Right lobe of liver (tissue), 4 donors: Measurements from ENCODE around the gene DOCK1.

Source experiments
- POLR2A ChIP-seq: fragments of 450-650 bp; IDR thresholded peaks from one replicate; pipeline ENCODE4 v1.6.1; 2017; ENCODE audit warnings: antibody characterized with exemption, mild to moderate bottlenecking
- TF ChIP-seq, protein P1 (sequence below), 4 donors: fragments of 200-600 bp in 3 of 4; fragments of 450-650 bp in 1 of 4; IDR thresholded peaks; one replicate each; pipeline versions ENCODE4 v1.5.1 to v1.8.0; 2016 to 2022; ENCODE audit warnings: antibody characterized with exemption in 4 of 4, mild to moderate bottlenecking in 2 of 4
- donor health status: DM: no; HTN: no; CAD: no.
- donor health status: DM: no; HTN: no; CAD: no.
- donor health status: DM: no; HTN: yes; CAD: no.

DNA sequence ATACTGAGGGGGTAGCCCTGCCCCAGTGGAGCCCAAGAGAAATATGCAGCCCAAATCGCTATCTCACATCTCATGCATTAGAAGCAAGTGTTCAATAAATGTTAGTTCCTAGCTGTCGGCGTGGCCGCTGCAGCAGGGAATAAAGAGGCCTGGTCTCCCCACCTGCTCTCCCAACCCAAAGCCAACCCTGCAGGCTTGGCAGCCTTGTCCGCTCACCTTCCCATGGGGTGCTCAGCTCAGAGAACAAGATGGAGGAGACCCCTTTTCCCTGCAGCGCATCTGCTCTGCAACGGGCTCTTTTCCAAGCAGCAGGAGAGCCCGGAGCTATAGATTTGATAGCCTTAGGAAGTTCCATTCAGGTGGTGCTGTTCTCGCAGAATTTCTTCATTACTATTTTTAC is 12.0 kb upstream of the DOCK1 start:
- TF ChIP-seq, protein P1, sequence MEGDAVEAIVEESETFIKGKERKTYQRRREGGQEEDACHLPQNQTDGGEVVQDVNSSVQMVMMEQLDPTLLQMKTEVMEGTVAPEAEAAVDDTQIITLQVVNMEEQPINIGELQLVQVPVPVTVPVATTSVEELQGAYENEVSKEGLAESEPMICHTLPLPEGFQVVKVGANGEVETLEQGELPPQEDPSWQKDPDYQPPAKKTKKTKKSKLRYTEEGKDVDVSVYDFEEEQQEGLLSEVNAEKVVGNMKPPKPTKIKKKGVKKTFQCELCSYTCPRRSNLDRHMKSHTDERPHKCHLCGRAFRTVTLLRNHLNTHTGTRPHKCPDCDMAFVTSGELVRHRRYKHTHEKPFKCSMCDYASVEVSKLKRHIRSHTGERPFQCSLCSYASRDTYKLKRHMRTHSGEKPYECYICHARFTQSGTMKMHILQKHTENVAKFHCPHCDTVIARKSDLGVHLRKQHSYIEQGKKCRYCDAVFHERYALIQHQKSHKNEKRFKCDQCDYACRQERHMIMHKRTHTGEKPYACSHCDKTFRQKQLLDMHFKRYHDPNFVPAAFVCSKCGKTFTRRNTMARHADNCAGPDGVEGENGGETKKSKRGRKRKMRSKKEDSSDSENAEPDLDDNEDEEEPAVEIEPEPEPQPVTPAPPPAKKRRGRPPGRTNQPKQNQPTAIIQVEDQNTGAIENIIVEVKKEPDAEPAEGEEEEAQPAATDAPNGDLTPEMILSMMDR (IDR thresholded peaks at IDR 0.05): no peak
- no peak for TF ChIP-seq POLR2A
